DND-41 (cell line): ENCODE results near the gene CEP350.

Experiments used
- ATAC-seq: fragments of 200-7000 bp; cut with Tn5 transposase; 3 replicates; pipeline ENCODE4 v1.9.1; 2021; ENCODE audit warnings: low read depth; ENCODE audit not compliant: insufficient read depth
- DNase-seq: peaks from one replicate; pipeline ENCODE4 v3.0.0-alpha.2; 2020
- H2AFZ ChIP-seq: 2 replicates; pipeline ENCODE4 v1.6.0; 2012; ENCODE audit warnings: low read depth, low read length
- H3K27ac ChIP-seq: 2 replicates; pipeline ENCODE4 v1.5.1; 2012; ENCODE audit warnings: low read length, inconsistent platforms
- H3K27me3 ChIP-seq: fragments of 200-600 bp; sonication (generic); 2 replicates; pipeline ENCODE4 v1.6.0; 2012; ENCODE audit warnings: low read length, mild to moderate bottlenecking, inconsistent platforms; ENCODE audit not compliant: insufficient read depth, poor library complexity
- H3K36me3 ChIP-seq: 2 replicates; pipeline ENCODE4 v1.5.1; 2012; ENCODE audit warnings: low read length, inconsistent platforms; ENCODE audit not compliant: insufficient read depth
- H3K4me1 ChIP-seq: 2 replicates; pipeline ENCODE4 v1.5.1; 2012; ENCODE audit warnings: mild to moderate bottlenecking, low read length; ENCODE audit not compliant: insufficient read depth
- H3K4me2 ChIP-seq: 2 replicates; pipeline ENCODE4 v1.6.0; 2012; ENCODE audit warnings: mild to moderate bottlenecking, moderate library complexity, low read length, inconsistent platforms; ENCODE audit not compliant: insufficient read depth
- H3K4me3 ChIP-seq, 2 experiments: fragments of 200-600 bp in 1 of 2; shearing (Covaris generic) in 1 of 2; 2 replicates each; pipeline ENCODE4 v1.5.1; 2012 to 2016; ENCODE audit warnings: inconsistent platforms in 2 of 2, low read length in 2 of 2, mild to moderate bottlenecking in 2 of 2, low read depth in 1 of 2, moderate library complexity in 1 of 2
- H3K79me2 ChIP-seq: 2 replicates; pipeline ENCODE4 v1.6.0; 2012; ENCODE audit warnings: low read length, inconsistent platforms; ENCODE audit not compliant: insufficient read depth
- H3K9ac ChIP-seq: 2 replicates; pipeline ENCODE4 v1.6.0; 2012; ENCODE audit warnings: low read depth, mild to moderate bottlenecking, inconsistent platforms, low read length, moderate library complexity
- H3K9me3 ChIP-seq: 2 replicates; pipeline ENCODE4 v1.5.1; 2012; ENCODE audit warnings: low read length, moderate library complexity, mild to moderate bottlenecking, inconsistent platforms; ENCODE audit not compliant: insufficient read depth, severe bottlenecking
- H4K20me1 ChIP-seq: 2 replicates; pipeline ENCODE4 v1.6.0; 2012; ENCODE audit warnings: low read length; ENCODE audit not compliant: insufficient read depth
- CTCF ChIP-seq: IDR thresholded peaks from 2 replicates; pipeline ENCODE4 v1.5.1; 2012; ENCODE audit warnings: borderline replicate concordance, low read length, moderate library complexity, mild to moderate bottlenecking; ENCODE audit not compliant: poor library complexity, severe bottlenecking; ENCODE audit errors: extremely low read depth
- EZH2 ChIP-seq: IDR thresholded peaks from 3 replicates; pipeline ENCODE4 v1.6.1; 2012; ENCODE audit warnings: borderline replicate concordance, low read depth, mild to moderate bottlenecking, moderate library complexity, low read length, inconsistent platforms; ENCODE audit not compliant: severe bottlenecking

The CEP350 gene

GRCh38 chr1:179930867-179931266 is 23.7 kb upstream of the CEP350 start:
- no peak overlapping the region for H3K4me2 ChIP-seq
- no peak for DNase-seq

GRCh38 chr1:179933219-179933618 is 21.4 kb upstream of the CEP350 start:
- ATAC-seq: no peak
- H2AFZ ChIP-seq: no peak overlapping the region

More at GRCh38 chr1:179930867-179931266, 23.7 kb upstream of the CEP350 start:
- ATAC-seq: no peak
- Histone ChIP-seq H3K27me3 (no peaks in the 10 kb centered on the region), H4K20me1 (no peaks in the 10 kb centered on the region), H3K36me3 (no peaks in the 10 kb centered on the region), H3K4me1 (no peaks in the 10 kb centered on the region), H3K9me3 (no peaks in the 10 kb centered on the region), H3K9ac (no peak overlapping the region), H3K4me3 (no peak overlapping the region), H2AFZ (no peak overlapping the region), H3K79me2 (no peaks in the 10 kb centered on the region), H3K27ac (no peak overlapping the region)
- no peak for TF ChIP-seq CTCF
- TF ChIP-seq EZH2: no peak

GRCh38 chr1:179935909-179936496 is 18.6 kb upstream of the CEP350 start:
- Histone ChIP-seq H3K27me3 (no peaks in the 10 kb centered on the region), H3K4me2 (no peak overlapping the region), H3K27ac (no peak overlapping the region), H3K9me3 (no peaks in the 10 kb centered on the region), H4K20me1 (no peaks in the 10 kb centered on the region), H2AFZ (no peak overlapping the region), H3K9ac (no peak overlapping the region), H3K4me3 (no peak overlapping the region), H3K79me2 (no peaks in the 10 kb centered on the region), H3K4me1 (no peaks in the 10 kb centered on the region), H3K36me3 (no peaks in the 10 kb centered on the region)
- DNase-seq (no peak), ATAC-seq (no peak)
- TF ChIP-seq EZH2 (no peak), CTCF (no peak)

More at GRCh38 chr1:179933219-179933618, 21.4 kb upstream of the CEP350 start:
- H3K36me3 ChIP-seq: no peaks in the 10 kb centered on the region
- H3K4me2 ChIP-seq: no peak overlapping the region
- no peak overlapping the region for H3K4me3 ChIP-seq
- no peaks in the 10 kb centered on the region for H3K9me3 ChIP-seq
- TF ChIP-seq CTCF (no peak), EZH2 (no peak)
- no peaks in the 10 kb centered on the region for H4K20me1 ChIP-seq
- H3K9ac ChIP-seq: no peak overlapping the region
- H3K4me1 ChIP-seq: no peaks in the 10 kb centered on the region
- H3K27me3 ChIP-seq: no peaks in the 10 kb centered on the region
- no peak overlapping the region for H3K27ac ChIP-seq
- no peak for DNase-seq
- no peaks in the 10 kb centered on the region for H3K79me2 ChIP-seq
